ENCODE results near the gene TRAF4. TPM values are rescaled to one million over a fixed set of nuclear protein-coding genes. Genes with fewer than 3 reads are reported as not detected.

The TRAF4 gene
- polyA plus RNA-seq, 10 donors: 40.0 to 73.0 (median 52.8) TPM

GRCh38 chr17:28745786-28746411 lies 2.1 kb downstream of the TRAF4 start:
- peak in 1 of 3 donors; percentile 31 for DNase-seq

GRCh38 chr17:28746611-28747050 lies 2.8 kb downstream of the TRAF4 start:
- DNase-seq: peak in 2 of 3 donors; percentile 59 to 77

GRCh38 chr17:28747051-28747691 lies 3.4 kb downstream of the TRAF4 start:
- DNase-seq: no peak

- no peak for DNase-seq
These were observed 4.3 kb downstream of the TRAF4 start for GRCh38 chr17:28747801-28748750.

- no peak for DNase-seq
These were observed 5.2 kb downstream of the TRAF4 start for GRCh38 chr17:28748852-28749515.

- no peak for DNase-seq
These were observed 5.8 kb downstream of the TRAF4 start for GRCh38 chr17:28749516-28750177.

- peak; percentile 88 to 94 (median 91) for DNase-seq
These were observed 6.6 kb downstream of the TRAF4 start for GRCh38 chr17:28750178-28751047.

GRCh38 chr17:28751600-28752366 lies 8.0 kb downstream of the TRAF4 start:
- no peak for DNase-seq

GRCh38 chr17:28755486-28755885 lies 11.7 kb downstream of the TRAF4 start:
- DNase-seq: no peak

GRCh38 chr17:28756049-28756804 lies 12.4 kb downstream of the TRAF4 start:
- DNase-seq: no peak

GRCh38 chr17:28758411-28759121 lies 14.8 kb downstream of the TRAF4 start:
- DNase-seq: no peak

- no peak for DNase-seq
These were observed 15.6 kb downstream of the TRAF4 start for GRCh38 chr17:28759256-28759865.

GRCh38 chr17:28760601-28761562 lies 17.1 kb downstream of the TRAF4 start:
- DNase-seq: no peak

- no peak for DNase-seq
These were observed 19.5 kb downstream of the TRAF4 start for GRCh38 chr17:28763137-28763799.

GRCh38 chr17:28763804-28764266 lies 20.0 kb downstream of the TRAF4 start:
- DNase-seq: peak; percentile 70 to 80 (median 75)

GRCh38 chr17:28765038-28765437 lies 21.2 kb downstream of the TRAF4 start:
- DNase-seq: no peak
